Stimulated activated CD4-positive, alpha-beta T cell treated with anti-CD3 and anti-CD28 coated beads, Interleukin-2, amount 100 ng/mL, for 48 hours (primary cell): ENCODE data around the gene TANC2.
A peak's percentile ranks its signal among the peaks of the same experiment; 100 is the strongest.
"Not testable (repeated sequence)": the region's sequence is repeated elsewhere in the genome, so short reads cannot be mapped to it uniquely, and the experiment has no call there.

Experiments used
- DNase-seq, 2 donors: peaks; one replicate each; pipeline ENCODE4 v3.0.0-alpha.2; 2020

Gene TANC2

DNA sequence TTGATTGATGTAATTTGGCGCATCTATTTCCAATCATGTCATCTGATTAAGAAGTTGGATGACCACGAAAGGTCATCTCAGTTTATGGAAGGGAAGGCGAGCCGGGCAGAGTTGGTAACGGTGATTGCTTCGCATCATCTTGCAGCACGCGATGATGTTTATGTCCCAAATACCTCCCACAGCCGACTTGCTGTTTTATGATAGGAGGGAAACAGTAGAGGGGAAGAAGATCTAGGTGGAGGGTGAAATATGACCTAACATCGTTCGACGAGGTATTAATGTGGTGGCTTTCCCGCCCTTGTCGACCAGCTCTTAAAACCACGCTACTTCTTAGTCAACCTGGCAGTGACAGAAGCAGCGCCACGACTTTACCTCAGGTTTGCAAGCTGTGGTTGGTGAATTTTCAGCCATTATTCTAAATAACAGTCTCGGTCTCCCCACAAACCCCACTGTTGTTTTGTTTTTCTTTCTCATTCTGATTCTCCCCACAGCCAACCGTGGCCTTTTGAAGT lies 805 bp upstream of the TANC2 start:
- DNase-seq = peak; percentile 26 to 40

DNA sequence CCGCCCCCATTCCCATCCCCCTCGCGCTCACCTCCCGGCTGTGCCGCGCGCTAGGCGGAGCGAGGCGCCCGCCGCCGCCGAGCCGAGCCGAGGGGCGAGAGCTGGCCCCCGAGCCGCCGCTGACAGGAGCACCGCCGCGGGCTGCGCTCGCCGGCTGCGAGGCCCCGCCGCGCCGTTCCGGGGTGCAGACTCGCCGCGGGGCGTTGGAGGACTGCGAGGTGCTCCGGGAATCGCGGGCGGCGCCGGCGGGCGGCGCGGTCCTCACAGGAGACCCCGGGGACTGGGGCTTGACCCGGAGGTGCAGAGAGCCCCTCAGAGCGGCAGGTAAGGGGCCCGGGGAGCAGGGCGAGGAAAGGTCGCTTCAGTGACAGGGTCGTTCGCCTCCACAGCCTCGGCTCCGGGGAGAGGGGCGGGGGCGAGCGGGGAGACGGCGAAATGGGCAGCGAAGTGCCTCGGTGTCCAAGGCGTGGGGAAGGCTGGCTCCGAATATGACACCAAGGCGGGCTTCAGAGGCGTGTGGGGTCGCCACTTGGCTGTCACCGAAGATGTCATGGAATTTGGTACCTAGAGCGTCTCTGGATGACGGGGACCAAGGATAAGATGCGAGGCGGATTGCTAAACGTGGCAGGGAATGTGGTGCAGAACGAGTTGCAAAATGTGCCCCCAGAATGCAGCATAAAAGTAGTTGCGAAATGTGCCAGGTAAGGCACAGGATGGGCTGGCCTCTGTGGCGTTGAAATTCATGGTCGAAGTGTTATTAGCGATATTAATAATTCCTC lies 580 bp downstream of the TANC2 start:
- peak; percentile 45 to 52 for DNase-seq

DNA sequence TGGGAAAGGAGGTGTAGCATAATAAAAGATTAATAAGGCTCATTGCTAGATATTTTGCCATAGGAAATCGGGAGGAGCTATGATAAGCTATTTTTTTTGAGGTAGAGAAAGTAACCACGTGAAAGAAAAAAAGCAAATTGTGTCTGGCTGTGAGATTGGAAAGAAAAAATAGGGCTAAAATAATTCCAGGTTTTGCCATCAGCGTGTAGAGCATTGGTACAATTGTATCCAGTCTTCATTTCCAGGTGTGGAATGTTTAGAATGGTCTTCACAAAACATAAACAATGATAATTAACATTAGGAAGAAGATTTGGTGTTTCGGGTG lies 1.1 kb downstream of the TANC2 start:
- no peak for DNase-seq

DNA sequence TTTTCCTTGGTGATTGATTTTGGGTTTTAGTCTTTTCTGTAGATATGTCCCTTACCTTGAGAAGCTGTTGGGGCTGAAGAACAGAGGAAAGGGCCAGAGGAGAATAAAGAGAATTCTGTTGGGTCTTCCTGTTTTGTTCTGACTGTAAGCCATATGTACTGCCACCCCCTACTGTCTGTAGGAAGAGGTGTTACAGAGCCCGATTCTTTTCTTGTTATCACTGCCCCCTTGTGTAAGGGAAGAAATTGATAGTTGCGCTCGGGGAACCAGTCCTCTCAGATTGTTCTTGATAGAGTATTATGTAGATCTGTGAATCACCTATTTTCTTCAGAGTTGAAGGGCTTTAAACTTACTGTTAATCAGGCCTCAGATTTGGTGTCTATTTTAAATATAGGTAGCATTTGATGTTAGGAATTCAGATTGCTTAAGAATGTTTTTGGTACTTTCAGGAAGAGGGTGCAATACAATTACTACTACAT lies 2.4 kb downstream of the TANC2 start:
- peak; percentile 16 to 31 for DNase-seq

DNA sequence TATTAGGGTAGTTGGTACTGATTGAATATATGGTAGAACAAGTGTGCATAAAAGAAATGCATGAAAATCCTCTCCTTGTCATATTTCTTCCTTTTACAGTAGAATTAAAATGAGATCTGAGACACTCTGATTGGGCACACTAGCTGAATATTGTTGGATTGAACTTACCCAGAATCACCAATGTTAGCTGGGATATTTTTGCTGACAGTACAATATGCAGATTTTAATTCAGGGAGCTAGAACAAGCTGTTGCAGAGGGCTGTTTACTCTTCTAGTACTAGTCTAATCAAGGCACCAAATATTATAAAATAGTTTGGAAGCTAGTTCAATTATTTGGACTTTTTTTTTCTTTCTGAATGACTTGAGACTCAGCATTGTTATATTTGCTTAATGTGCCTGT lies 4.6 kb downstream of the TANC2 start:
- no peak for DNase-seq

DNA sequence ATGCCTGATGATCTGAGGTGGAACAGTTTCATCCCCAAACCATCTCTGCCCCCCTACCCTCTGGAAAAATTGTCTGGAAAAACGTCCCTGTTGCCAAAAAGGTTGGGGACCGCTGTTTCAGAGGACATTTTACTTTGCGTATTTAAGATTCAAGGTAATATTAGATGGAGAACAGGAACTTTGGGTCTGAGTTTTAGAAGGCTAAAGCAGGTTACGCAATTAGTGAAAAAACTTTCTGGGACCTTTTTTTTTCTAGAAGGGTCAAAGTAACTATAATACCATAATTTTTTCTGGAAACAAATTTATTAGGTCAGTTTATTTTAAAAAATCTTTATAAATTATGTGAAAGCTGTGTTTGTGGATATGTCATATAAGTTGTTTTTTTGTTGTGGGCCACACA lies 5.8 kb downstream of the TANC2 start:
- no peak for DNase-seq

DNA sequence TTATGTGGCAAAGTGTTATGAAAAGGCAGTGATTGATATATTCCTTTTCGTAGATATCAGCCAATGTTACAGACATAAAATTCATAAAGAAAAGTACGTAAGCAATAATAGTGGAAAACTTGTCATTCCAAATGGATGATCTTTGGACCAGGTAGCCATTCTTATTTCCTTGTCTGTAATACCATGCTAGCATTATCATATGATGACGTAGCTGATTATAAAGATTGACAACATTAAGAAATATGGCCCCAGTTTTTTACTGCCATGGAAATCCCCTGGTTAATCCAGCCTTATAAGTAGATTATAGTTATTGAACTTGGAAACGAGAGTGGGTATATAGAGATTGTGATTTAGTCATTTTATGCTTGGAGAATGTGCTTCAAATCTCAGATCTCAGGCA lies 8.8 kb downstream of the TANC2 start:
- DNase-seq = no peak

DNA sequence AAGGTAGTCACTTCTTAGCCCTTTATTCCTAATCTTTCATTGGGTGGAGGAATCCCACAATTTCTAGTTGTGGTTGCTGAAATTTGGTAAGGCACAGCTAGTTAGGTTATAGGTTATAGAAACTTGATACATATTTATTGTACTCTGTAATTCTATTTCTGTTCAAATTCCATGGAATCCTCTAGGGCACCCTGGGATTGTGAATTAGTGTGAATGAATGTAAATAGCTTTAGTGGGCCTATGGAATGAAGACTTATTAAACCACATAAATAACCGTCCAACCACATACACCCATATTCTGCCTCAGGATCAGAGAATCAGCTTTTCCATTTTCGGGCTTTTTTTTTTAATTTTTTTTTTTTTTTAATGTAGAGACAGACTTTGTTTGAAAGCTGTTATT lies 9.2 kb downstream of the TANC2 start:
- DNase-seq = no peak

DNA sequence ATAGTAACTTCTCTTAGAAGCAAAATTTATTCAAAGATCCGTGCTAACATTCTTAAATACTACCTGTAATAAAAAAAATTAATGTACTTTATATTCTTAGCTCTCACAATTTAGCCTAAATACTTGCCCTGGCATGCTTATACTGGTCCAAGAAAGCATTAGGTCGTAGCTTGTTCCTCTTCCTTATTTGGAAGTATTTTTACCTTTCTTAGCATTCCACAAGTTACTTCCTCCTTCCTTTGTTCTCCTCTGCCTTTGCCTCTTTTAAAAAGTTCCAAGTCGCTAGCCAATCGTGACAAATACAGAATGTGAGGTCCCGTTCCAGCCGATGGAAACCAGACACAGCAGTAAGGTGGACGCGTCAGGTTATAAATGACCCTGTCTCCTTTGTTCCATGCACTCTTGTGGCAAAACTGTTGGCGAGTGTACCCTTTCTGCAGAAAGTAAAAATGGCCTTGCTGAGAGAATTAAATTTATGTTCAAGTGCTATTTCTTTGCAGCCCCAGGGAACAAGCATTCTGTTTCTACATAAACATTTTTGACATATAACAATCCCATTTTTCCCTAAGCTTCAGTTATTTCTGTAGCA lies 10.7 kb downstream of the TANC2 start:
- not testable (repeated sequence) for DNase-seq

DNA sequence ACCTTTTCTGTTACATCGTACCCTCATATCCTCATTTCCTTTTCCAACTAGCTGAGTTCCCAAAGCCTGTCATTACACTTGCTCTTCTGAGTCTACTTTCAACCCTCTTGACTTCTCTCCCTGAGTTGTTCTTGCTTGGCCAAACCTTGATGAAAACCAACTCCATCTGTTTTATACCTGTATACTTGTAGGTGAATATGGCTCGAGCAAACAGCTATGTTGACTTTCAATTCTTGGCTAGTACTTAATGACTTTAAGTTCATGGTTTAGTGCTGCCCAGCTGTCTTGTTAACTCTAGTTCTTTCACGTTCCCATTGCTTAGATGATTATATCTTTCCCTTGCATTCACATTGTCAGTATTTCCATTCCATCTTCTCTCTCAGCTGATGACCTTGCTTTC lies 14.8 kb downstream of the TANC2 start:
- no peak for DNase-seq

DNA sequence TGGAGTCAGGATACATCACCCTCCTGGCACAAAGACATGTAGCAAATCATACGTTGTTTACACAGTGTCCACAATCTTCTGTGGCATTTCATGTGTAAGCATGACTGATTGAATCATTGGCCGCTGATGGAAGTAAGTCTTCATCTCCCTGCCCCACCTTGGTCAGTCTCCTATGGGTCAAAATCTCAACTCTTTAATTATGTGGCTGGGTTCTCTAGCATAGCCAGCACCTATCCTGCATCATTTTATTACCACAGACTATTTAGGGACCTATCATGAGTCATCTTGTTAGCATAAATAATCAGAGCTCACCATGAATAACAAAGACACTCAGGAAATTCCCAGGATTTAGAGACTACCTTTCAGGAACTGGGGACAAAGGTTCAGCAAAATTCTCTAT lies 15.9 kb downstream of the TANC2 start:
- no peak for DNase-seq

DNA sequence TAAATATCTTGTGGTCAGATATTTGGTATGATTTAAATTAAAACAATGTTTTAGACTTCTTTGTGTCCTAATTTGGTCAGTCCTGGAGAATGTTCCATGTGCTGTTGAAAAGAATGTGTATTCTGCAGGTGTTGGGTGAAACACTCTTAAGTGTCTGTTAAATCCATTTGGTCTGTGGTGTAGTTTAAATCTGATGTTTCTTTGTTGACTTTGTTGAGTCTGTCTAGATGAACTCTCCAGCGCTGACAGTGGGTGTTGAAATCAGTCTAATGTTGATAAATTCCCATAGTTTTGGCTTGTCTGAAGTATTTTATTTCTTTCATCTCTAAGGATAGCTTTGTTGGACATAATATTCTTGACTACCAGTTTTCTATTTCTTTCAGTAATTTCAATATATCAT lies 18.8 kb downstream of the TANC2 start:
- DNase-seq = no peak

DNA sequence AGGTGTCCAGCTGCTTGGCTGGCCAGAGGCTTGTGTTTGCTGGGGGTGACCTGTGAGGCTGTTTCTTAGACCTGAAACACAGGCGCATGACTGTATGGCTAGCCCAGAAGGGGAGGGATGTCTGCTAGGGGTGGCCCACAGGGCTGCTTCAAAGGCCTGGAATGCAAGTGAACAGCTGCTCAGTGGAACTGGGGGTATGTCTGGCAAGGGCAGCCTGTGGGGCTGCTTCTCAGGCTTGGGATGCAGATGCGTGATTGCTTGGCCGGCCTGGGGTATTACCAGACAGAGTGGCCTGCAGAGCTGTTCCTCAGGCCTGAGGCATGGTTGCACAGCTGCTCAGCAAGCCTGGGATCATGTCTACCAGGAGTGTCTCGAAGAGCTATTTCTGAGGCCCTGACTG lies 20.5 kb downstream of the TANC2 start:
- DNase-seq = no peak

DNA sequence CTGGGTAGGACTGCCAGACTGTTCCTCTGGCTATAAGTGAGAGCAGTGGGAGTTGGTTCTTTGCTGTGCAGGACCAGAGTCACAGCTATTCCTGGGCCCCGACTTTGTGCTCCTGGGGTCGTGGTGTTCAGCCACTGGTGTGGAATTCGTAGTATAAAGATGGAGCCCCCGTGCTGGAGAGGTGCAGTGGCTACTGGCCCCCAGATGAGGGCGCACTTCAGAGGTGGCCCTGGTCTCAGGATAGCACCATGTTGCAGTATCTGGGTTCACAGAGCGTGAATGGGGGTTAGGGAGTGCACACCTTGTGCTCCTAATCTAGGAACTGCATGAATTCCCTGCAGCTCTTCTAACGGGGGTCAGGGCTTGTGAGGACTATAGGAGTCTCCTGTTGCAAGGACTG lies 21.1 kb downstream of the TANC2 start:
- no peak for DNase-seq

DNA sequence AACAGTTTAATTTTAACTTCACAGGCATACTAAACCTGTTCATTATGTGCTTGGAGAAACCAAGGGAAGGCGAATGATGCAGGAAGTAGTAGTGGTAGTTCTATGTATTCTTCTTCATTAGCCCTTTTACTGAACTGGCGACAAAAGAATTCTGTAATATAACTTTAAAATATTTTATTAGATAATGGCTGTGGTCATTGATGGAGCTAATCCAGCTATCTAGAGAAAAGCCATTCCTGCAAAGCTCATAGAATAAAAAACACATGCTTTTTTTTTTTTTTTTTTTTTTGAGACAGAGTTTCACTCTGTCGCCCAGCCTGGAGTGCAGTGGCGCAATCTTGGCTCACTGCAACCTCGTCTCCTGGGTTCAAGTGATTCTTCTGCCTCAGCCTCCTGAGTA lies 23.5 kb downstream of the TANC2 start:
- no peak for DNase-seq

DNA sequence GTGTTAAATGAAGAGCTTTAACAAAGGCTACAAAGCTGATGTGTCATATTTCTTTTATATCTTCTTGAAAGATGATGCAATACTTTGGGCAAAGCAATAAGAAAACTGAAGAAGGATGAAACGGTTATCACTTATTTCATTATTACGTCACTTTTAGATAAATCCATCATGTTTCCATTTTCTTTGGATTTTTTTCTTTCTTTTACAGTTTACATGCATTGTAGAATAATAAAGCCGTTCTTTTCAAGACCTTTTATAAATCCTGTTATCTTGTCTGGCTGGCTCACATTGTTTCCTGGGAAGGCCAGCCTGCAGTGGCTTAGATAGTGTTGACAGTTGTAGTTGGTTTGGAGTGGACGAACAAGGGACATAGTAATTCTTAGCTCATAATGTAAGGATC lies 28.9 kb downstream of the TANC2 start:
- no peak for DNase-seq

DNA sequence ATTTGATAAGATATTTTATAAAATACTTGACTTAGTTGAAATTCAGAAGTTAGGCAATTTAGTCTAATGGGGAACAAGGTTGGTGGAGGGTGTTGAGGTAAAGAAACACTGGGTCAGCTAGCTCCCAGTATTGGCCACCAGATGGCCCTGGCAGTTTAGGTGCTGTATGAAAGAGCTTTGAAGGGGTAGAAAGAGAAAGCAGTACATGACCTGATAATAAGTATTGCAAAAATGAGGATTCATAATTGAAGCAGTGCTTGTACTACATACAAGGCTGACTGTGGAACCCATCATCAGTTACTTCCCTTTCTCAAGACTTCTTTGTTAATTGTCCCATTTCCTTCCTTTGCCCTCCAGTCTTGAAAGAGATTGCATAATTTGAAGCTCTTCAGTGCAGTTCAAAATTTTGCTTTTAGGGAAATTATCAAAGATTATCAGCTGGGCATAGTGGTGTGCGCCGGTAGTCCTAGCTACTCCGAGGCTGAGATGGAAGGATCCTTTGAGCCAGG lies 29.4 kb downstream of the TANC2 start:
- DNase-seq = peak; percentile 7 to 11

DNA sequence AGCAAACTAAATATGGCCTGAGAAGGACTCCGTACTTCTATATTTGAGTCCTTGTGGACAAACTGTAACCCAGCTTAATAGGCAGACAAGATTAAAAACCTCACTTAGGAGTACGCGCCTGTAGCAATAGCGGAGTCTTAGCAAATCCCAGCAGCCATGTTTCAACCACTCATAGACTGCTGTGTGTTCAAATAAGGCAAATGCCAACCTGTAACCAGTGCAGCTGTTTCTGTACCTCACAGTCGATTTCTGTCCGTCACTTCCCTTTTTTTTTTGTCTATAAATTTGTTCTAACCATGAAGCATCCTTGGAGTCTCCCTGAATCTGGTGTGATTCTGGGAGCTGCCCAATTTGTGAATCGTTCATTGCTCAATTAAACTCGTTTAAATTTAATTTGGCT lies 30.2 kb downstream of the TANC2 start:
- DNase-seq = no peak

DNA sequence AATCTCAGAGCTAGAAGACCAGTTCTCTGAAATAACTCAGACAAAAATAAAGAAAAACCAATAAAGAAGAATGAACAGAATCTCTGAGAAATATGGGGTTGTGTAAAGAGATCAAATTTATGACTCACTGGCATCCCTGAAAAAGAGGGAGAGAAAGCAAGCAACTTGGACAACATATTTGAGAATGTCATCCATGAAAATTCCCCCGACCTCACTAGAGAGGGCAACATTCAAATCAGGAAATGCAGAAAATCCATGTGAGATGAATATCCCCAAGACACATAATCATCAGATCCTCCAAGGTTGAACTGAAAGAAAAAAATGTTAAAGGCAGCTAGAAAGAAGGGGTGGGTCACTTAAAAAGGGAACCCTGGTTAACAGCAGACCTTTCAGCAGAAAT lies 32.1 kb downstream of the TANC2 start:
- no peak for DNase-seq

DNA sequence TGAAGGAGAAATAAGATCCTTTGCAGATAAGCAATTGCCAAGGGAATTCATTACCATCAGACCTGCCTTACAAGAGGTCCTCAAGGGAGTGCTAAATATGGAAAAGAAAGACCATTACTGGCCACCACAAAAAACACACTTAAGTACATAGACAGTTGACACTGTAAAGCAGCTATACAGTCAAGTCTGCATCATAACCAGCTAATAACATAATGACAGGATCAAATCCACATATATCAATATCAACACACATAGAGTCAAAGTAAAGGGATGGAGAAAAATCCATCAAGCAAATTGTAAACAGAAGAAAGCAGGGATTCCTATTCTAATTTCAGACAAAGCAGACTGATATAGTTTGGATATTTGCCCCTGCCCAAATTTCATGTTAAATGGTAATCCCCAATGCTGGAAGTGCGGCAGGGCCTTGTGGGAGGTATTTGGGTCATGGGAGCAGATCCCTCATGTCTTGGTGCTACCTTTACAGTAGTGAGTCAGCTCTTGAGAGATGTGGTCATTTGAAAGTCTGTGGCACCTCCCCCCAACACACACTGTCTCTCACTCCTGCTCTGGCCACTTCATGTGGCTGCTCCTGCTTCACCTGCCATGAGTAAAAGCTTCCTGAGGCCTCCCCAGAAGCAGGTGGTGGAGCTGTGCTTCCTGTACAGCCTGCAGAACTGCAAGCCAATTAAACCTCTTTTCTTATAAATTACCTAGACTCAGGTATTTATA lies 32.8 kb downstream of the TANC2 start:
- no peak for DNase-seq

DNA sequence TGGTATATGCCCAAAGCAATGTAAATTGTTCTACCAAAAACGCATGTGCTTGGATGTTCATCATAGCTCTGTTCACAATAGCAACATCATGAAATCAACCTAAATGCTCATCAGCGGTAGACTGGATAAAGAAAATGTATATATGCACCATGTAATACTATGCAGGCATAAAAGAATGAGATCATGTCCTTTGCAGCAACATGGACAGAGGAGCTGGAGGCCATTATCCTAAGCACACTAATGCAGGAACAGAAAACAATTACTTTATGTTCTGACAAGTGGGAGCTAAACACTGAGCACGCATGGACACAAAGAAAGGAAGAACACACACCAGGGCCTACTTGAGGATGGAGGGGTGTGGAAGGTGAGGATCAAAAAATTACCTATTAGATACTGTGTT lies 33.7 kb downstream of the TANC2 start:
- DNase-seq = no peak

DNA sequence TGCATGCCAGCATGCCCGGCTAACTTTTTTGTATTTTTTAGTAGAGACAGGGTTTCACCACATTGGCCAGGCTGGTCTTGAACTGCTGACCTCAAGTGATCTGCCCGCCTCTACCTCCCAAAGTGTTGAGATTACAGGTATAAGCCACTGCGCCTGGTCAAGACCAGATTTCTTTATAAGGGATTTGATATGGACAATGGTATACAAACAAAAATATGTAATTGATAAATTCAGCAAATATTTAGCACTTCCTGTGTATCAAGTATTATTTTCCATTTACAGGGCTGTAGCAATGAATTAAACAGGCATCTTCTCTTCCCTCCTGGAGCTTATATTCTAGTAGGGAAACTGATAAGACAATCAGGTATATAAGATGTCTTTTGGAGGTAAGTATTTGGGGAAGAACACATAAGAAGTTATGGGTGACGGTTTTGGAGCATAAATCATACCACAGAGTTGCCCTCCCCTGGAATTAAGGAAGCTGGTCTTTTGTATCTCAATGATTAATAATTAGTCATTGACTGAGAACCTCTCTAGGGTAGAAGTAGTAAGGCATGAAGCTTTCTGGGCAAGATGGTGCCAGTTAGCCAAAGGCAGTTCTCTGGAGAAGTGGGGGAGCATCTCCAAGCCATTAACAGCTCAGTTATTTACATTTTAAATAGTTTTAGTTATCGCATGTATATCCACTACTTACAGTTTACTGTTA lies 35.8 kb downstream of the TANC2 start:
- no peak for DNase-seq

DNA sequence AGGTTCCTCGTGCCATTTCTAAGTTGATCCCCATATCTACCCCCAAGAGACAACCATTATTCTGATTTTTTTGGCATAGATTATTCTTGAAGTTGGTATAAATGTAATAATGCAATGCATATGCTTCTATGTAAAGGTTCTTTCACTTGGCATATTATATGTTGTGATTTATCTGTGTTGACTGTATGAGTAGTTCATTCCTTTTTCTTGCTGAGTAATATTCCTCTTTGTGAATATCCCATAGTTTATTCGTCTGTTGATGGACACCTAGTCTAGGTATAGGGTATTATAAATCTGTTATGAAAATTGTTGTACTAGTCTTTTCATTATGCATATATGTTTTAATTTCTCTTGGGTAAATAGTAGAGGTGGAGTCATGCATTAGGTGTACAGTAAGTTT lies 36.6 kb downstream of the TANC2 start:
- DNase-seq = no peak
